ENCODE measurements around the gene MLXIP. TPM values are rescaled to one million over a fixed set of nuclear protein-coding genes. Genes with fewer than 3 reads are reported as not detected.

The MLXIP gene
- total and polyA plus RNA-seq, 2 of the 13 experiments (the other 11 are each of a cell fraction or from before 2014, with no cell fraction given) = 5.3 to 6.7 TPM

DNA sequence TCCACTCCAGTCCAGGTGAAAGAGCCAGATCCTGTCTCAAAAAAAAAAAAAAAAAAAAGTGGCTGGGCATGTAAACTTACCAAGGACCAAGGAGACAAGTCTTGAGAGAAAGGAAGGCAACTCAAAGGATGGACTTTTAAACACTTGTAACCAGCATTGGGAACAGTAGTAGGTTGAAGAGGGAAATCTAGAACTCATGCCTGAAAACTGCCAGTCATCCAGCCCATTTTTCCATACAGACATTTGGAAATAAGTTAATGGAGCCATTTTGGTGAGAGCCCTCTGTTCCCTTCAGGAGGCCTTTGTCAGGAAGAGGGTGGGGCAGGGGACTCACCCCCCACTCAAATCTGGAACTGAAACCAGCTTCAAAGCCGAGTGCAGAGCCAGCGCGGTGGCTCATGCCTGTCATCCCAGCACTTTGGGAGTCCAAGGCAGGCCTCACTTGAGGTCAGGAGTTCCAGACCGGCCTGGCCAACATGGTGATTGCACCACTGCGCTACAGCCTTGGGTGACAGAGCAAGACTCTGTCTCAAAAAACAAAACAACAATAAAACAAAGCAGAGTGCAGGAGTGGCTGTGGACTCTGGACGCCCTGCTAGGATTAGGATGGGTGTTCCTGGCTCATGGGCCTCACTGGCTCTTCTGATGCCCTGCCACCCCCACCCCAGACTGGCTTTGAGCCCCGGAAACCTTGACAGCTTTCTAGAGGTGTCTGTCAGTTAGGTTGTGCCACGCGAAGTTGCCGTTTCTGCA is 1.6 kb upstream of the MLXIP start (continued):
- TF ChIP-seq, protein P1, sequence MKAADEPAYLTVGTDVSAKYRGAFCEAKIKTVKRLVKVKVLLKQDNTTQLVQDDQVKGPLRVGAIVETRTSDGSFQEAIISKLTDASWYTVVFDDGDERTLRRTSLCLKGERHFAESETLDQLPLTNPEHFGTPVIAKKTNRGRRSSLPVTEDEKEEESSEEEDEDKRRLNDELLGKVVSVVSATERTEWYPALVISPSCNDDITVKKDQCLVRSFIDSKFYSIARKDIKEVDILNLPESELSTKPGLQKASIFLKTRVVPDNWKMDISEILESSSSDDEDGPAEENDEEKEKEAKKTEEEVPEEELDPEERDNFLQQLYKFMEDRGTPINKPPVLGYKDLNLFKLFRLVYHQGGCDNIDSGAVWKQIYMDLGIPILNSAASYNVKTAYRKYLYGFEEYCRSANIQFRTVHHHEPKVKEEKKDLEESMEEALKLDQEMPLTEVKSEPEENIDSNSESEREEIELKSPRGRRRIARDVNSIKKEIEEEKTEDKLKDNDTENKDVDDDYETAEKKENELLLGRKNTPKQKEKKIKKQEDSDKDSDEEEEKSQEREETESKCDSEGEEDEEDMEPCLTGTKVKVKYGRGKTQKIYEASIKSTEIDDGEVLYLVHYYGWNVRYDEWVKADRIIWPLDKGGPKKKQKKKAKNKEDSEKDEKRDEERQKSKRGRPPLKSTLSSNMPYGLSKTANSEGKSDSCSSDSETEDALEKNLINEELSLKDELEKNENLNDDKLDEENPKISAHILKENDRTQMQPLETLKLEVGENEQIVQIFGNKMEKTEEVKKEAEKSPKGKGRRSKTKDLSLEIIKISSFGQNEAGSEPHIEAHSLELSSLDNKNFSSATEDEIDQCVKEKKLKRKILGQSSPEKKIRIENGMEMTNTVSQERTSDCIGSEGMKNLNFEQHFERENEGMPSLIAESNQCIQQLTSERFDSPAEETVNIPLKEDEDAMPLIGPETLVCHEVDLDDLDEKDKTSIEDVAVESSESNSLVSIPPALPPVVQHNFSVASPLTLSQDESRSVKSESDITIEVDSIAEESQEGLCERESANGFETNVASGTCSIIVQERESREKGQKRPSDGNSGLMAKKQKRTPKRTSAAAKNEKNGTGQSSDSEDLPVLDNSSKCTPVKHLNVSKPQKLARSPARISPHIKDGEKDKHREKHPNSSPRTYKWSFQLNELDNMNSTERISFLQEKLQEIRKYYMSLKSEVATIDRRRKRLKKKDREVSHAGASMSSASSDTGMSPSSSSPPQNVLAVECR (CRISPR knock-in tag; IDR thresholded peaks at IDR 0.05; ENCODE audit: borderline replicate concordance) = no peak
- no peak for TF ChIP-seq RXRB (CRISPR knock-in tag; IDR thresholded peaks at IDR 0.05; ENCODE audit: borderline replicate concordance)
- no peak for TF ChIP-seq RFX5 (IDR thresholded peaks at IDR 0.05; ENCODE audit: low read depth, low read length)
- TF ChIP-seq NRL (CRISPR knock-in tag; IDR thresholded peaks at IDR 0.05; ENCODE audit: borderline replicate concordance) = no peak
- TF ChIP-seq ZNF329 (CRISPR knock-in tag; IDR thresholded peaks at IDR 0.05; ENCODE audit: low read depth) = no peak
- no peak for TF ChIP-seq ZNF326 (CRISPR knock-in tag; IDR thresholded peaks at IDR 0.05; ENCODE audit: borderline replicate concordance)
- no peak for TF ChIP-seq ATM (IDR thresholded peaks at IDR 0.05; ENCODE audit: borderline replicate concordance)
- TF ChIP-seq IKZF5 (CRISPR knock-in tag; IDR thresholded peaks at IDR 0.05) = no peak
- no peak for TF ChIP-seq ZNF121 (CRISPR knock-in tag; IDR thresholded peaks at IDR 0.05)
- TF ChIP-seq PHF8 (CRISPR knock-in tag; IDR thresholded peaks at IDR 0.05) = no peak
- TF ChIP-seq, protein P2, sequence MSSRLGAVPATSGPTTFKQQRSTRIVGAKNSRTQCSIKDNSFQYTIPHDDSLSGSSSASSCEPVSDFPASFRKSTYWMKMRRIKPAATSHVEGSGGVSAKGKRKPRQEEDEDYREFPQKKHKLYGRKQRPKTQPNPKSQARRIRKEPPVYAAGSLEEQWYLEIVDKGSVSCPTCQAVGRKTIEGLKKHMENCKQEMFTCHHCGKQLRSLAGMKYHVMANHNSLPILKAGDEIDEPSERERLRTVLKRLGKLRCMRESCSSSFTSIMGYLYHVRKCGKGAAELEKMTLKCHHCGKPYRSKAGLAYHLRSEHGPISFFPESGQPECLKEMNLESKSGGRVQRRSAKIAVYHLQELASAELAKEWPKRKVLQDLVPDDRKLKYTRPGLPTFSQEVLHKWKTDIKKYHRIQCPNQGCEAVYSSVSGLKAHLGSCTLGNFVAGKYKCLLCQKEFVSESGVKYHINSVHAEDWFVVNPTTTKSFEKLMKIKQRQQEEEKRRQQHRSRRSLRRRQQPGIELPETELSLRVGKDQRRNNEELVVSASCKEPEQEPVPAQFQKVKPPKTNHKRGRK (CRISPR knock-in tag; IDR thresholded peaks at IDR 0.05) = no peak
- no peak for TF ChIP-seq CENPBD1 (CRISPR knock-in tag; IDR thresholded peaks at IDR 0.05; ENCODE audit: borderline replicate concordance, low read depth)
- TF ChIP-seq CEBPB (IDR thresholded peaks at IDR 0.05; ENCODE audit: borderline replicate concordance, low read depth, low read length) = peak; percentile 41; the same call in 1 of the 2 replicates
- no peak for TF ChIP-seq JUNB (CRISPR knock-in tag; IDR thresholded peaks at IDR 0.05; ENCODE audit: borderline replicate concordance)
- no peak for TF ChIP-seq ZFP36L2 (CRISPR knock-in tag; IDR thresholded peaks at IDR 0.05)
- no peak for TF ChIP-seq NFE2L1 (CRISPR knock-in tag; IDR thresholded peaks at IDR 0.05; ENCODE audit: borderline replicate concordance)
- no peak for TF ChIP-seq RARA (CRISPR knock-in tag; IDR thresholded peaks at IDR 0.05)
- TF ChIP-seq FOXA3 (CRISPR knock-in tag; IDR thresholded peaks at IDR 0.05) = no peak
- no peak for TF ChIP-seq ZNF468 (CRISPR knock-in tag; IDR thresholded peaks at IDR 0.05)
- TF ChIP-seq HOXD1 (CRISPR knock-in tag; IDR thresholded peaks at IDR 0.05) = no peak
- no peak for TF ChIP-seq CREB1 (IDR thresholded peaks at IDR 0.05)
- TF ChIP-seq CREB1 (CRISPR knock-in tag; IDR thresholded peaks at IDR 0.05) = no peak
- TF ChIP-seq ZNF264 (CRISPR knock-in tag; IDR thresholded peaks at IDR 0.05) = 0 out of 2 replicates have a peak, but pooled peaks have one; percentile 34
- no peak for TF ChIP-seq CBX1 (IDR thresholded peaks at IDR 0.05; ENCODE audit: low read depth)
- no peak for TF ChIP-seq ZEB1 (IDR thresholded peaks at IDR 0.05; ENCODE audit: insufficient replicate concordance, low read depth)
